ENCODE results near the gene SCUBE1.

SCUBE1 gene

GRCh38 chr22:43330178-43331068 is 12.7 kb downstream of the SCUBE1 start:
- in situ Hi-C loops (cut with MboI; ENCODE audit: low sequenced_read_pairs), result no loop called here

DNA sequence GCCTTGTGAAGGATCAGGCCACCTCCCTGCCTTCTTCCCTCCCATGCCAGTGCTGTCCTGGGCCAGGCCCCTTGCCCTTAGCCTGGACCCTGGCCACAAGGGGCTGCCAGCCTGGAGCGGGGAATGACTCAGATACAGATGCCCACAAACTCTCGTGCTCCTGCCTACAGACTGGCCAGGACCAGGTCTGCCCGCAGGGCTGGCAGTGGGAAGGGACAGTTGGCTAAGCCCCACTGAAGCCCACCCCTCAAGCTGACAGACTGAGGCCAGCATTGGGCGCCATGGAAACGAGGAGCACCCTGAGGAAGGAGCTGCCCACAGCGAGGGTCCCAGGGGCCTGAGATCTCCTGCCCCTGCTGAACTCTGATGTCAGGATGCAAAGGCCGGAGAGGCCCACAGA is 14.1 kb downstream of the SCUBE1 start:
- in situ Hi-C loops (cut with MboI; ENCODE audit: low sequenced_read_pairs), result no loop called here

DNA sequence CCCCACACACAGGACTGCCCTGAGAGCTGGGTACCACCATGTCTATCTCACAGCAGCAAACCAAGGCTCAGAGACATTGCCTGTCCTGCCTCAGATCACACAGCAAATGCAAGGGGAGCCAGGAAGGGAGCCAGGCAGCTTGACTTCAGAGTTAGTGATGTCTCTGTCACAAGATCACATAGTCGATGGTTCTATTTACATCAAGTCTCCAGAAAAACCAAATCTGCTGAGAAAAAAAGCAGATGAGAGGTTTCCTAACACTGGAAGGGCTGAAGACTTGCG is 16.1 kb downstream of the SCUBE1 start:
- in situ Hi-C loops (cut with MboI; ENCODE audit: low sequenced_read_pairs), result no loop called here

DNA sequence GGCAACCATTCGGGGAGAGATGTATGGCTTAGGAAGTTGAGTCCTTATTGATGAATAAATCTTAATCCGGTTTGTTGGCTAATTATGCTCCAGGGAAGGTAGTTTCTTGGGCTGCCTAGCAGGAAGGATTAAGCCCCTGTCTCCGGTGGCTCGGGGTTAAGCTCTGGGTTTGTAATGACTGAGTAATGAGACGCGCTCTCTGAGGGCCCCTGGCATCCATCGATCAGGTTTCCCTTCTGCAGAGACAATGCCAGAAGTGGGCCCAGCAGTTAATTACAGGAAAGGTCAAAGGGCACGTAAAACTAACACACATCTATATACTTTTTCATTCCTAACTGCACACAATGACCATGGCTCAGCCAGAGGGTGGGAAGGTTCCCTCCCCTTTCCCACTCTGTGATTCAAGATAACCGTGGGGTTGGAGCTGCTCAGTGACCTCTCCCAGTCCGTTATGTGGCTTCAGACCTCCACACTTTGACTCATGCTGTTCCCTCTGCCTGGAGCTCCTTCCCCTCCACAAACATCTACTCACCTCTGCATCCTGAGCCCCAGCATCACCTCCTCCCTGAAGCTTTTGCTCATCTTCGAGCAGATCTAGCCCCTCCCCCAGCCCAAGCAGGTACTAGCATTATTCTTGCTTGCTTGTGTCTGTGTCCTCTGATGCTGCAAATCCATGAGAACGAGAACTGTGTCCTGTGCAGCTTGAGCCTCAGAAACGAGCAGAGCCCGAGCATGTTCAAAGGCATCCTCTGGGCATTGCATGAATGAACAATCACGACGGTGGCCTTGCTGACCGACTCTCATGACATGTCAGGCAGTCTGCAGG is 16.6 kb downstream of the SCUBE1 start:
- in situ Hi-C loops (cut with MboI; ENCODE audit: low sequenced_read_pairs), result no loop called here

- in situ Hi-C loops (cut with MboI; ENCODE audit: low sequenced_read_pairs), result no loop called here
Observed at GRCh38 chr22:43325176-43325575, 18.0 kb downstream of the SCUBE1 start.

- in situ Hi-C loops (cut with MboI; ENCODE audit: low sequenced_read_pairs), result no loop called here
Observed at GRCh38 chr22:43320943-43321900, 21.9 kb downstream of the SCUBE1 start.

DNA sequence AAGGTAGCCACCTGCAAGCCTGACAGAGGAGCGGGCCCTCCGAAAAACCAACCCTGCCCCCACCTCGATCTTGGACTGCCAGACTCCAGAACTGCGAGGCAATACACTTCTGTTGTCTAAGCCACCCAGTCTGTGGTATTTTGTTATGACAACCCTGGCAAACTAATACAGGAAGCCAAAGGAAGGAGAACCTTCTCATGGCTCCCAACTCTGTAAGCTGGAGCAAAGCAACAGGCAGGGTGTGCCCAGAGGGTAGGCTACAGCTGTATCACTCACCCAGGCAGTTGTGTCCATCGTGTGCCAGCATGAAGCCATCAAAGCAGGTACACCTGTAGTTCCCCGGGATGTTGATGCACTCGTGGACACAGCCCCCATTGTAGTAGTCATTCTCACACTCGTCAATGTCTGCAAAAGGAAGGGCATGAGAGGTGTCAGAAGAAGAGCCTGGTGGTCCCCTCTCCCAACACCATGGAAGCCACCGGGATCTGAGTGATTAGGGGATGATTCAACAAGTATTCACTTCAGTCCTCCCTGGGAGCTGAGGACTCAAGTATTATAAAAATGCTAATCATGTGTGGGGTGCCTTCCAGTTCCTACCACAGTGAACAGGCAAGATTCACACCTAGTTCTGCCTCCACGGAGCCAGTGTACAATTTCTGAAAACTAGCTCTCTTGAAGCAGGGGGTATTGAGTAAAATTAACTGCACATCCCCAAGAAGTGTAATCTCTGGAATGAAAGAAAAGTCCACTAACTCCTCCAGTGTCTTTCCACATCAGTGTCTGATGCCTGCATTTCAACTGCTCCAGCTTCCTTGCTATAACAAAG is 23.3 kb downstream of the SCUBE1 start:
- in situ Hi-C loops (cut with MboI; ENCODE audit: low sequenced_read_pairs), result no loop called here

DNA sequence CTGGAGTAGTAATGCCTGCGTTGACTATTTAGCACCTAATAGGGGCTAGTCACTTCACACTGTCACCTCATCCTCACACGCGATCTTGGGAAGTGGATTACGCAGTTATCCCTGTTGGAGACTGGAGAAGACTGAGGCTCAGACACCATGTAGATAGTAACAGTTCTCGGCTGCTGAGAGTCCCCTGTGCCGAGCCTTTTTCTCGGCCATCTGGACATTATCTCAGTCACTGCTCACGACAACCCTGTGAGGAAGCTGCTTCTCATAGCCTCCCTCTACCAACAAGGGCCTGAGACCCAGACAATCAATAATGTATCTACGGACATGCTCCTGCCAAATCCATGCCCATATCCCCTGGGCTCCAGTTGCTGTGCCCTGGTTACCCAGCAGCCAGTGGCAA is 25.9 kb downstream of the SCUBE1 start:
- in situ Hi-C loops (cut with MboI; ENCODE audit: low sequenced_read_pairs), result no loop called here

DNA sequence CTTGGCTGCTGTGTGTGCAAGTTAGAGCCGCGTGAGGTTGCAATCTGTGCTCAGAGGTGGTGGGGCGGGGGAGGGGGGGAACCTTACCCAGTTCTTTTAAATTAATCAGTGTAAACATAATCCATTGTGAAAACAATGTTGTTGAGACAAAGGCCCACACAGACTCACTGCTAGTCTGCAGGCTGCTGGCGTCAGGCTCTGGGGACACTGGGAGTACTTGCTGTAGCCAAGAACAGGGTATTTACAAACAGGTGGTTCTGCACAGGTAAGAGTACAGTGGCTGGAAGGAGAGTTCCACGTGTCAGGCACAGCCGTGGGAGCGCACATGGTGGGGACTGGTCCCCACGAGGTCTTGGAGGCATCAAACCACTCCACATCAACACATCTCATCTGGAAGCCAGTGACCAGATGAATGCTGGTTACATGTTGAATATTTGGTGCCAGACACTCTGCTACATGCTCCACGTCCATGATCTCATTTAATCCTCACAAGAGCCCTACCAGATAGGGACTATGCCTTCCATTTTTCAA is 27.4 kb downstream of the SCUBE1 start:
- in situ Hi-C loops (cut with MboI; ENCODE audit: low sequenced_read_pairs), result no loop called here

GRCh38 chr22:43314611-43315010 is 28.6 kb downstream of the SCUBE1 start:
- in situ Hi-C loops (cut with MboI; ENCODE audit: low sequenced_read_pairs), result no loop called here

DNA sequence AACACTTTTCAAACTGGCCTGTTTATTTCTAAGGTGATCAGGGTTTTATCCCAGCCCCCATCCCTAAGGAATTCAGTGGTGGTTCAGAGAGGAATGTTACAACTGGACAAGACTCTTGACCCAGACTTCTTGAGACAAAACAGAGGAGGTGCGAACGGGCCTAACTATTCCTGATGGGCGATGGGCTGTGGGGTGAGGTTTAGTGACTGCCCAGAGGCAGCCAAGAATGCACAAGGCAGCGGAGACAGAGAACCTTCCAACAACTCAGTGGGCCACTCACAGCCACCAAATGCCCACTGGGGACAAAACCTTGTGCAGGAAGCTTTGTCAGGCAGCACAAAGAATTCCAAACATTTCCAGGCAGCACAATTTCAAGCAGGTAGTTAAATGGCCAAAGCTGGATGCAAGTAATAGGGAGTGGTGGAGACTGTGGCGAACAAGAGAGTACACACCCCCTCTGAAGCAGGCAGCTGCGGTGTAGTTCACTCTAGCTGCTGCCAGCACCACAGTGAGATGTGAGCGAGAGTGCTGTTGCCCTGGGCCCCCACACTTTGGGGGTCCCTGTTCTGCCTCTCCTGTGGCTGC is 29.2 kb downstream of the SCUBE1 start:
- in situ Hi-C loops (cut with MboI; ENCODE audit: low sequenced_read_pairs), result no loop called here

DNA sequence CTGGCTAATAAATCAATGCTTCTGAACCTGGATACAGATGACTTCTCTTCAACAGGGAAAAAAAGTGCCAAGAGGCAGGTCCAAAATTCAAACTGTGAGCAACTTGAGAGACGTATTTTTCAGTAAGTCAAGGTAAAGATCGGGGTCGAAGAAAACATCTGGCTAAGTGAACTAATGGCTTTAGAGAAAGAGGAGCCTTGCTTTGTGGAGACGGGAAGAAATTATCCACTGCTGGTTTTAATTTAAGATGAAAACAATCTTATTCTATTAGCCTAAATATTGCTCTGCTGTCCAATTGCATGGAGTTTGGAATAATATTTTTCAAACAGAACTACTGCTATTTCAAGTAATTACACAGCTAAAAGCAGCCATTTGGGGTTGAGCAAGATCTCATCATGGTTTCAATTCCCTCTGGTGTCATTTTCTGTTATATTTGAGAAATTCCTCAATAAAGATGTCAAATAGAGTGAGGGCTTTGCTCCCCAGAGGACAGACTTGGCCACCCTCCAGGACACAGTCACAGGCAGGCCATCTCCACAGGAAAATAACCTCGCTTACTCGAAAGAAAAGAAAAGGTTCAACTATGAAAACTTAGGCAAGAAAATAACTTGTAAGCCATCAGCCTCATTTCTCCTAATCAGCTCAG is 29.8 kb downstream of the SCUBE1 start:
- in situ Hi-C loops (cut with MboI; ENCODE audit: low sequenced_read_pairs), result no loop called here

DNA sequence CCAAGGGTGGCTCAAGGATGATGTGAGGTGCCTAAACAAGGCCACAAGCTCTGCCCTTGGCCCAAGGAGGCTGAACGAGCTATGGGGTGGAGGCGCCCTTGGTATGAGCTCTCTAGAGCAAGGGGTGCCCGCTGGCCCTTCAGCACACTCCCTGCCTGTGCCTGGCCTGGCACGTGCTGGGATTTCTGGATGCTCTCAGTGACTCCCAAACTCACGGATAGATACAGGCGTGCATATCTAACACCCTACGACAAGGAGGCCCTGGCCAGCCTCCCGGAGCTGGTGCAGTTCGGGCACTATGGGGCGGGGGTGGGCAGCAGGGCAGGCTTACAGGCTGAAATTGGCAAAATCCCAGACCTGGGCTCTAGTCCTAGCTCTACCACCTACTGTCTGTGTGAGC is 30.6 kb downstream of the SCUBE1 start:
- in situ Hi-C loops (cut with MboI; ENCODE audit: low sequenced_read_pairs), result no loop called here

DNA sequence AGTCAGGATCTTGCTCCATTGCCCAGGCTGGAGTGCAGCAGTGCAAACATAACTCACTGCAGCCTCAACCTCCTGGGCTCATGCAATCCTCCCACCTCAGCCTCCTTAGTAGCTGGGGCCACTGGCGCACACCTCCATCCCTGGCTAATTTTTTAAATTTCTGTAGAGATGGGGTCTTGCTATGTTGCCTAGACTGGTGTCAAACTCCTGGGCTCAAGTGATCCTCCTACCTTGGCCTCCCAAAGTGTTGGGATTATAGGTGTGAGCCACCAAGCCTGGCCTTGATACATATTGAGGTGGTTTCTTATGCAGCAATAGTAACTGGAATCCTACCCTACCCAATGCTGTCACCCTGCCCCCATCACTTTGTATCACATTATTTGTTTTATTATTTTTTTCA is 32.4 kb downstream of the SCUBE1 start:
- in situ Hi-C loops (cut with MboI; ENCODE audit: low sequenced_read_pairs), result no loop called here

DNA sequence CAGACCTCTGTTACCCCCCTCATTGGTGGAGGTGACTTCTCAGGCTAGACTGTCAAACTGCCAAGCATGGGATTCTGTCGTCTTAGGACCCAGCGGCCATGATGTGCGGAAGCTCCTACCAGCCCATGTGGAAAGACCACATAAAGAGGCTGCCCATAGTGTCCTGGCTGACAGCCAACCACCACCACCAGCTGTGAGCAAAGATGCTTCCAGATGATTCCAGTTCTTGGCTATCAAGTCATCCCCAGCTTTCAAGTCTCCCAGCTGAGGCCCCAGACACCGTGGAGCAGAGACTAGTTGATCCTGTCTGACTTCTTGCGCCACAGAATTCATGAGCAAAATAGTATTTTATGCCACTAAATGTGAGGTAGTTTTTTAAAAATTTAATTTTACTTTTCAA is 32.9 kb downstream of the SCUBE1 start:
- in situ Hi-C loops (cut with MboI; ENCODE audit: low sequenced_read_pairs), result no loop called here

DNA sequence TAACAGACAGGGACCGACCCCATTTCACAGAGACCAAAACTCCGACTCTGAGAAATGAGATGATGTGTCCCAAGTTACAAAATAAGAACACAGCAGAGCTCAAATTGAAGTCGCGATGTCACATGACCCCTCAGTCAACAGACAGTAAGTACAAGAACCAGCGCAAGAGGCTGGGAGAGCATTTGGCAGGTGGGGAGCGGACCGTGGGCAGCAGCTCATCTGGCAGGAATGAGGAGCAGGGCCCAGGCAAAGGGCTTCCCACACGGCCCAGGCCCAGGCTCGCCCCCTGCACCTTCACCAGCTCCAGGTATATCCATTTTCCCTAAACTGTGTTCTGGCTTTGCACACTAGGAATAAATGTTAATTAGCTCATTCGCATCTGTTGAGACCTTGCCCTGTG is 34.3 kb downstream of the SCUBE1 start:
- in situ Hi-C loops (cut with MboI; ENCODE audit: low sequenced_read_pairs), result no loop called here

DNA sequence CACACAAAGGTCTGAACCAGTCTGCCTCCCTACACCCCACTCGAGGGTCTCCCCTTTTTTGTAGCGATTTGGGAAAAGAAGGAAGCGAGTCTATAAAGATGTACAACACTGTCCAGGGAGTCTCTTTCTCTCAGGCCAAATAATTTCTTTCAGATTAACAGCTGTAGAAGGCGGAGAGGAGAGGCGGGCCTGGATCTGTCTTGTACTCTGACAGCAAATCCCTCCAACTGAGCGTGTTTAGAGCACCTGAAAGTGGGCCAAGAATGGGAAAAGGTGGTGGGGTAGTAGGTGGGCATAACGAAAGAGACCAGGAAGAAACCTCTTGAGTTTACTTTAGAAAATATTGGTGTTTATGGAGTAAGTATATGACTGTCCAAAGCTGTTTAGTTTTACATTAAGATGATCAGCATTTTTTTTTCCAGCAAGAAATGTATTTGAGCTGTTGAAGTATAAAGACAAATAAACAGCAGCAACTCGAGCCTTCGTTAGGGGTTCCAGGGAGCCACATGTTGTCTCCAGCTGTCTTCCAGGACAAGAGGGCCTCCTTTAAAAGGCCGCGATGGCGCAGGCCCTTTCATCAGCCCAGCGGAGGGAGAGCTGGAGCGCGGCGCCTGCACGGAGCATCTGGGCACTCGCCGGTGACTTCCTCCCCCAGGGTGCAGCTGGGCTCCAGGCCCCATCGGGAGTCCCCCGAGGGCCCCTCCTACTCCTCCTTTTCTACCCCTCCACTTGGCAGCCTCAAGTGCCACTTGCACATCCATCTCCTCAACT is 34.9 kb downstream of the SCUBE1 start:
- in situ Hi-C loops (cut with MboI; ENCODE audit: low sequenced_read_pairs), result no loop called here

DNA sequence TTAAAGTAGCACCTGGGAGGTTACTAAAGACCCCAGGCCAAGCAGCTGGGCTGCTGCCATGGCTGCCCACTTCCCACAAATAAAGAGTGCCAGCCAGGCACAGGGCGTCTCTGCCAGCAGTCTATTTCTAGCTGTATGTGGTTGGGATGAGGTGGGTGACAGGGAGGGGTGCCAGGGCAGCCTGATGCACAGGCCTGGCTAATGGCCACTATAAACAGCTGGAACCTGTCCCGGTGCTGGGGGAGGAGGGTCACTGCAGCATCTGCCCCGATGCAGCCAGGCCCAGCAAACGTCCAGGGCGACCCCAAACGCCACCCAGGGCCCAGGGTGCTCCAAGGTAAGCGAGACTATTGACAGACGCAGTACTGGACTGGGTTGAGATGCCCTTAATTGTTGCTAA is 37.4 kb downstream of the SCUBE1 start:
- in situ Hi-C loops (cut with MboI; ENCODE audit: low sequenced_read_pairs), result no loop called here

All from HL-60/S4 (cell line).